Panc1 (cell line): ENCODE measurements around the gene POLN. TPM values are rescaled to one million over a fixed set of nuclear protein-coding genes. Genes with fewer than 3 reads are reported as not detected.

Source experiments
- ATAC-seq: fragments of 200-7000 bp; cut with Tn5 transposase; 2 replicates; pipeline ENCODE4 v1.9.1; 2020; ENCODE audit warnings: mild to moderate bottlenecking, moderate library complexity
- BruUV-seq: library from RNA; stranded (reverse); fragments of 400-500 nt; replicated peaks from 2 replicates; lab custom pipeline; 2021; lab: Mats Ljungman, UMichigan
- CTCF ChIA-PET: fragments of 300-600 bp; sonication (Branson Sonifier 250); formaldehyde crosslinking; loops from one replicate; lab custom pipeline; 2022; ENCODE audit warnings: antibody characterized with exemption; lab: Charles Lee
- POLR2A ChIA-PET: fragments of 300-600 bp; sonication (Branson Sonifier 250); formaldehyde crosslinking; loops from one replicate; lab custom pipeline; 2022; ENCODE audit warnings: antibody characterized with exemption; lab: Charles Lee
- DNase-seq: peaks from one replicate; pipeline ENCODE4 v3.0.0-alpha.2; 2010; ENCODE audit warnings: low read depth, low spot score
- H3K27ac ChIP-seq: 2 replicates; pipeline ENCODE4 v1.5.1; 2011; ENCODE audit warnings: mild to moderate bottlenecking, low read length, inconsistent platforms
- H3K27me3 ChIP-seq: fragments of 200-500 bp; sonication (Bioruptor generic); 2 replicates; pipeline ENCODE4 v1.6.0; 2014; ENCODE audit warnings: low read length, inconsistent platforms; ENCODE audit not compliant: control insufficient read depth, insufficient read depth
- H3K36me3 ChIP-seq: fragments of 200-500 bp; sonication (Bioruptor generic); 2 replicates; pipeline ENCODE4 v1.5.1; 2014; ENCODE audit warnings: inconsistent platforms, mild to moderate bottlenecking, low read length, moderate library complexity; ENCODE audit not compliant: control insufficient read depth, insufficient read depth
- H3K4me1 ChIP-seq: 2 replicates; pipeline ENCODE4 v1.5.1; 2011; ENCODE audit warnings: inconsistent platforms, mild to moderate bottlenecking, low read length, moderate library complexity; ENCODE audit not compliant: control insufficient read depth, insufficient read depth
- H3K4me3 ChIP-seq, 2 experiments: 2 replicates each; pipeline ENCODE4 v1.5.1; 2011 to 2012; ENCODE audit warnings: low read depth in 2 of 2, low read length in 2 of 2, mild to moderate bottlenecking in 2 of 2, inconsistent platforms in 1 of 2, moderate library complexity in 1 of 2
- H3K9me3 ChIP-seq: fragments of 200-500 bp; sonication (Bioruptor generic); 2 replicates; pipeline ENCODE4 v1.5.1; 2014; ENCODE audit warnings: low read depth, mild to moderate bottlenecking, inconsistent platforms, low read length, moderate library complexity; ENCODE audit not compliant: control insufficient read depth, insufficient read depth
- CTCF ChIP-seq: fragments of 450-650 bp; IDR thresholded peaks from 2 replicates; pipeline ENCODE4 v1.5.1; 2017; ENCODE audit warnings: mild to moderate bottlenecking
- POLR2AphosphoS5 ChIP-seq: IDR thresholded peaks from 2 replicates; pipeline ENCODE4 v1.6.1; 2012; ENCODE audit warnings: mild to moderate bottlenecking, low read depth, low read length, moderate library complexity
- REST ChIP-seq, 2 experiments: IDR thresholded peaks; 2 replicates each; pipeline ENCODE4 v1.6.1; 2011 to 2012; ENCODE audit warnings: low read depth in 2 of 2, control low read depth in 1 of 2, low read length in 1 of 2, mild to moderate bottlenecking in 1 of 2, moderate library complexity in 1 of 2; ENCODE audit not compliant: insufficient read depth in 1 of 2
- SIN3A ChIP-seq: IDR thresholded peaks from 2 replicates; pipeline ENCODE4 v1.6.1; 2012; ENCODE audit warnings: low read depth, mild to moderate bottlenecking, low read length, moderate library complexity, borderline replicate concordance; ENCODE audit not compliant: insufficient read depth
- TCF7L2 ChIP-seq: IDR thresholded peaks from 2 replicates; pipeline ENCODE4 v1.6.1; 2011; ENCODE audit warnings: mild to moderate bottlenecking, low read depth, low read length, inconsistent platforms
- in situ Hi-C: cut with HindIII; loops from 2 replicates; pipeline ENCODE4 v1.10.0; 2016; ENCODE audit warnings: low sequenced_read_pairs, low pct_unique_long_range_greater_than_20kb
- intact Hi-C: fragments of 100-400 bp; cut with micrococcal nuclease; formaldehyde crosslinking; loops from one replicate; pipeline ENCODE4 v1.10.0; 2022; ENCODE audit not compliant: unreplicated experiment
- total RNA-seq: library from RNA; stranded (reverse); gene quantifications from one replicate; pipeline ENCODE4 v1.2.1, GENCODE V29; 2021; ENCODE audit not compliant: unreplicated experiment

The POLN gene
- total RNA-seq, 1 experiment from 2014 or later: 4.3 TPM

GRCh38 chr4:2265113-2266110, 23.5 kb upstream of the POLN start:
- intact Hi-C loops: no loop called here
- ATAC-seq: no peak
- ChIA-PET CTCF (no interaction called here), POLR2A (no interaction called here)
- no TSS peak for BruUV-seq
- Histone ChIP-seq H3K27ac (no peak overlapping the region), H3K4me1 (peaks cover 5% of the 10 kb centered on the region), H3K27me3 (no peaks in the 10 kb centered on the region), H3K36me3 (no peaks in the 10 kb centered on the region; the same call in 1 of the 2 replicates), H3K9me3 (no peaks in the 10 kb centered on the region), H3K4me3 (no peak overlapping the region)
- TF ChIP-seq CTCF (no peak), TCF7L2 (no peak), SIN3A (no peak), POLR2AphosphoS5 (no peak), REST (IDR thresholded peaks at IDR 0.05; ENCODE audit: insufficient read depth in 1 of 2, low read depth in 2 of 2, low read length in 1 of 2) (no peak)
- DNase-seq: no peak
- in situ Hi-C loops: no loop called here

GRCh38 chr4:2264481-2265041, 22.6 kb upstream of the POLN start:
- Histone ChIP-seq H3K4me3 (no peak overlapping the region), H3K27ac (no peak overlapping the region), H3K9me3 (no peaks in the 10 kb centered on the region), H3K36me3 (no peaks in the 10 kb centered on the region; the same call in 1 of the 2 replicates), H3K4me1 (peaks cover 5% of the 10 kb centered on the region), H3K27me3 (no peaks in the 10 kb centered on the region)
- intact Hi-C loops (no loop called here), in situ Hi-C loops (no loop called here)
- ChIA-PET POLR2A (no interaction called here), CTCF (no interaction called here)
- ATAC-seq (no peak), DNase-seq (no peak)
- TF ChIP-seq TCF7L2: no peak
- TF ChIP-seq POLR2AphosphoS5: no peak
- TF ChIP-seq CTCF: no peak
- TF ChIP-seq REST (IDR thresholded peaks at IDR 0.05; ENCODE audit: insufficient read depth in 1 of 2, low read depth in 2 of 2, low read length in 1 of 2): no peak
- TF ChIP-seq SIN3A: no peak
- no TSS peak for BruUV-seq
